GM19023 (cell line): ENCODE results near the gene RTP1.
"Not testable (repeated sequence)": the region's sequence is repeated elsewhere in the genome, so short reads cannot be mapped to it uniquely, and the experiment has no call there.

Source experiments
- ATAC-seq: cut with Tn5 transposase; IDR thresholded peaks from one replicate; pipeline ENCODE4 v1.9.1; 2021; ENCODE audit warnings: mild to moderate bottlenecking, moderate library complexity; ENCODE audit not compliant: unreplicated experiment

The RTP1 gene

DNA sequence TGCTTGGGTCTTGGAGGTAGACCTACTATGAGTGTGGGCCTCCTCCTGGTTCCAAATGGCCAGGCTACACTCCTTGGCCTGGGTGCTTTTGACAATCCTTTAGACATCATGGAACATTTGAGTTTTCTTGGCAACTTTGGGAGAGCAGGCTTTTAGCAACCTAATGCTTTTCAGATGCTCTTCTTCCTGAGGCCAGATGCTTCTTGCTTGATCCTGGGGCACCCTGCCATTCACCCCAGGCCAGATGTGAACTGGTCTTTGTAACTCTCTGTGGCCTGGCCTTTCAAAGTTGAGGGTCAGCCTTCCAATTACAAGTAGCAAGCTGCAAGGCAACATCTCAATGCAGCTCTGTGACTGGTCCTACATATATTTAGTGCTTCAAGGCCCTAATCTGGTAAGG is 40.5 kb downstream of the RTP1 start:
- ATAC-seq, result no peak

DNA sequence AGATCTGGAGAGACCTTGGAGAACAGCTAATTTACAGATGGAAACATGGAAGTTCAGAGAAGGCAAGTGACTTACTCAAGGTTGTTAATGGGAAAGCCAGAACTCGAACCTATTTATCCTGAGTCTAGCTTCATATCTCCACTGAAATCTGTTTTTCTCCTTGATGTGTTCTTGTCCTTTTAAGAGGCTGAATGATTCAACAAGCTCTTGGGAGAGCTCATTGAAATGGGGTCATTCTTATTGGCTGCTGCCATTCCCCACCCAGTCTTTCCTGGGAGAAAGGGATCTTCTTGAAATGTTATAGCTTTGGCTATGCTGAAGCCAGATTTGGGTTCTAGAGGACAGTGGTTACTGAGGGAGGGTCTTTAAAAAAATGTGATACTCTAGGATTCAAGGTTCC is 41.0 kb downstream of the RTP1 start:
- no peak for ATAC-seq

DNA sequence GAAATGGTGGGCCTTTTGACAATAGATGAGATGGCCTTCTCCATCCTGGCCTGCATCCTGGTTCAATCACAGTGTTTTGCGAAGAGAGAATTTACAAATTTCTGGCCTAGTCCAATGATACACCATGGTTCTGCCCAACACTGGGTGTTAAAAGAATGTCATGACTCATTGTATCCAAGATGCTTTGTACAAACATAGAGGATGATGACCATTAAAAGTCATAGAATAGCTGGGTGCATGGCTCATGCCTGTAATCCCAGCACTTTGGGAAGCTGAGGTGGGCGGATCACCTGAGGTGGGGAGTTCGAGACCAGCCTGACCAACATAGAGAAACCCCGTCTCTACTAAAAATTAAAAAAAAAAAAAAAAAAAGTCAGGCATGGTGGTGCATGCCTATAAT is 41.5 kb downstream of the RTP1 start:
- ATAC-seq, result not testable (repeated sequence)

DNA sequence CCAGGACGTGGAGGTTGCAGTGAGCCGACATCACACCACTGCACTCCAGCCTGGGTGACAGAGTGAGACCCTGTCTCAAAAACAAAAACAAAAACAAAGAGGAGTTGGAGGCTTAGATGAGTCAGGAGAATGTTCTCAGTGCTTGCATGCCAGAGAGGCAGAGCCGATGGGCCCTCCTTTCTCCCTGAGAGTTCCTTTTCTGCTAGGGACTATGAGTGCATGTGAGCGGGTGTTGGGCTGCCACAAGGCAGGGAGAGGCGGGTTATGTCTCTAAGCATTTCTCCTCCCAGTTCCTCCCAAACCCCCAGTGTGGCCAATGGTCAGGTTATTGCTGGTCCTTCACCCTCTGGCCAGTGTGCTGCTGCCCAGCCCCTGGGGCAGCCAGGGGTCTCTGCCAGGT is 45.1 kb downstream of the RTP1 start:
- ATAC-seq, result no peak

DNA sequence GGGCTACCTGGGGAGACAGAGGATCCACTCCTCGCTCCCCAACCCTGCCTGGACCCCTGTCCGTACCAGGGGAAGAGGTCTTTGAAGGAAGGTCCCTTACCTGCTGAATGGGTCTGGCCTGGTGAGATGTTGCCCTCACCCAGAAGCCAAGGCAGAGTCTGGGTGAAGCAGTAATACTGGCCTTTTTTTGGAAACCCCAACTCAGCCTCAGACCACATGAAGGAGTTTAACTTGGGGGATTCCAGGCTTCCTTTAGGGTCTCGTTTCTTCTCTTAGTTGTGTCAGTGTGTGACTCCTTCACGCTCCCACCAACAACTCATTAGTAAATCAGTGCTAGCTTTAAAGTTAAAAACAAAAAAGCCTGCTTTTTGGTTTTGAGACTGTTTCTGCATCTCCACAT is 45.6 kb downstream of the RTP1 start:
- ATAC-seq, result no peak

DNA sequence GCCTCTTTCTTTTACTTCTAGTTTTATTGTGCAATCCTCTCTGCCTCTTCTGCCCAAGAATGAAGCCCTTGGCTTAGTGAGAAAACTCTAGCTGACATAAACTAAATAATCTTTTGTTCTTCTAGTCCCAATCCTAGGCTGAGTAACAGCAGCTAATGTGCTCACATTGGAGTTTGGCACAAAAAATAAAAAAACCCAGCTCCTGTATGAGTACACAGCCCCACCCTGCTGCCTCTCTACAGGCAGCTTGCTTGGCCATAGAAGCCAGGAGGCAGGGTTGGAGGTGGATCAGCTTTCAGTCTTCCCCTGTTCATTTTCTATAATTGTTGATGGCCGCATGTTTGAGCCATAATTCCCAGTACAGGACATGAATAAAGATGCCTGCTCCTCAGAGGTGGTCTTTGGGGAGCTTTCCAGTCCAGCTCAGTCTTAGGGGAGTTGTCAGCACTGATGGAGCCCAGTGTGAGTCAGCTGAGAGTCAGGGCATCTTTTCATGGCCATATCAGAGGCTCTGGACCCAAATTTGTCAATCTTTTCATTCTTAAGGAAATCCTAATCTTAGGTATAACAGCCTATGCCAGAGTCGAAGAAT is 46.7 kb downstream of the RTP1 start:
- no peak for ATAC-seq

DNA sequence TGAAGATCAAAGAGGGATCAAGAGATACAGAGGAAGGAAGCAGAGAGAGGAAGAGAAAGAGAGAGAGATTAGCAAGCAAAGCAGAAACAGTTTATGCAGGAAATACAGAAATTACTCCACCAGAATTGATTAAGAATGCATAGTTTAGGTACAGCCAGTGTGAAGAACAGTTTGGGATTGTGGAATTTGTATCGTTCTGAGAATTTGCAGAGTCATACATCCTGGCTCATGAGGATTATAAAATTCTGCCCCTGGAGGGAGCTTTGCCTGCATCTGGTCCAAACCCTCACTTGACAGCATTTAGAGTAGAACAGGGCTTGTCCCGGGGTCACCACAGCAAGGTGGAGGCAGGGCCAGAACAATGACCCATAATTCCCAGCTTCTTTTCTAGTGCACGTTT is 50.1 kb downstream of the RTP1 start:
- no peak for ATAC-seq
